H9 (cell line): ENCODE measurements around the gene TMEM120B. TPM values are rescaled to one million over a fixed set of nuclear protein-coding genes. Genes with fewer than 3 reads are reported as not detected.

Source experiments
- DNase-seq: peaks from one replicate; pipeline ENCODE4 v3.0.0-alpha.2; 2017
- H2AFZ ChIP-seq: one replicate; pipeline ENCODE4 v1.6.1; 2013; ENCODE audit warnings: mild to moderate bottlenecking, low read length, control low read depth, moderate library complexity
- H2AK5ac ChIP-seq: 2 replicates; pipeline ENCODE4 v1.6.1; 2013; ENCODE audit warnings: low read length, control low read depth, mixed read lengths; ENCODE audit not compliant: insufficient read length
- H2BK120ac ChIP-seq: one replicate; pipeline ENCODE4 v1.6.1; 2013; ENCODE audit warnings: low read depth, mild to moderate bottlenecking, low read length, control low read depth, inconsistent platforms; ENCODE audit not compliant: poor library complexity, severe bottlenecking
- H2BK12ac ChIP-seq: 2 replicates; pipeline ENCODE4 v1.6.1; 2013; ENCODE audit warnings: low read length, control low read depth, mixed read lengths, low read depth; ENCODE audit not compliant: insufficient read length
- H2BK15ac ChIP-seq: 2 replicates; pipeline ENCODE4 v1.6.1; 2013; ENCODE audit warnings: low read depth, low read length, control low read depth
- H2BK20ac ChIP-seq: one replicate; pipeline ENCODE4 v1.6.1; 2013; ENCODE audit warnings: low read depth, mild to moderate bottlenecking, low read length, control low read depth, inconsistent platforms; ENCODE audit not compliant: poor library complexity, severe bottlenecking
- H2BK5ac ChIP-seq: 2 replicates; pipeline ENCODE4 v1.6.1; 2013; ENCODE audit warnings: low read length, control low read depth, mixed read lengths; ENCODE audit not compliant: insufficient read length
- H3K14ac ChIP-seq: 2 replicates; pipeline ENCODE4 v1.6.1; 2013; ENCODE audit warnings: low read length, control low read depth; ENCODE audit not compliant: insufficient read depth
- H3K18ac ChIP-seq: 2 replicates; pipeline ENCODE4 v1.6.1; 2013; ENCODE audit warnings: low read depth, mild to moderate bottlenecking, mixed read lengths, low read length, control low read depth; ENCODE audit not compliant: insufficient read length
- H3K23ac ChIP-seq: 2 replicates; pipeline ENCODE4 v1.6.1; 2013; ENCODE audit warnings: low read length, control low read depth, mixed read lengths, low read depth; ENCODE audit not compliant: insufficient read length
- H3K23me2 ChIP-seq: 2 replicates; pipeline ENCODE4 v1.6.1; 2013; ENCODE audit warnings: low read depth, mild to moderate bottlenecking, mixed read lengths, low read length, control low read depth; ENCODE audit not compliant: insufficient read length, poor library complexity, severe bottlenecking
- H3K27ac ChIP-seq: 2 replicates; pipeline ENCODE4 v1.5.1; 2013; ENCODE audit warnings: low read length, control low read depth, mixed read lengths, low read depth; ENCODE audit not compliant: insufficient read length
- H3K27me3 ChIP-seq: 2 replicates; pipeline ENCODE4 v1.6.1; 2013; ENCODE audit warnings: low read length, control low read depth, inconsistent platforms; ENCODE audit not compliant: insufficient read depth
- H3K4ac ChIP-seq: 2 replicates; pipeline ENCODE4 v1.6.1; 2013; ENCODE audit warnings: low read depth, mild to moderate bottlenecking, control low read depth, inconsistent platforms, low read length, moderate library complexity
- H3K4me1 ChIP-seq: 2 replicates; pipeline ENCODE4 v1.6.1; 2013; ENCODE audit warnings: low read length, control low read depth, inconsistent platforms; ENCODE audit not compliant: insufficient read depth
- H3K4me2 ChIP-seq: 2 replicates; pipeline ENCODE4 v1.6.1; 2013; ENCODE audit warnings: low read length, control low read depth, mixed read lengths; ENCODE audit not compliant: insufficient read length, insufficient read depth
- H3K56ac ChIP-seq: 2 replicates; pipeline ENCODE4 v1.6.1; 2013; ENCODE audit warnings: low read depth, mild to moderate bottlenecking, mixed read lengths, low read length, control low read depth; ENCODE audit not compliant: insufficient read length
- H3K79me1 ChIP-seq: 2 replicates; pipeline ENCODE4 v1.6.1; 2013; ENCODE audit warnings: low read depth, mild to moderate bottlenecking, moderate library complexity, low read length, control low read depth, inconsistent platforms; ENCODE audit not compliant: insufficient read depth, poor library complexity, severe bottlenecking
- H3K79me2 ChIP-seq: 2 replicates; pipeline ENCODE4 v1.6.1; 2013; ENCODE audit warnings: low read length, control low read depth, inconsistent platforms; ENCODE audit not compliant: insufficient read depth
- H3K9ac ChIP-seq: 2 replicates; pipeline ENCODE4 v1.6.1; 2013; ENCODE audit warnings: low read length, control low read depth, mixed read lengths; ENCODE audit not compliant: insufficient read length; ENCODE audit errors: extremely low read depth
- H3K9me3 ChIP-seq: one replicate; pipeline ENCODE4 v1.6.1; 2013; ENCODE audit warnings: low read depth, low read length, inconsistent platforms; ENCODE audit not compliant: control insufficient read depth
- H3T11ph ChIP-seq: one replicate; pipeline ENCODE4 v1.6.1; 2013; ENCODE audit warnings: mild to moderate bottlenecking, low read length, control low read depth, inconsistent platforms
- H4K20me1 ChIP-seq: one replicate; pipeline ENCODE4 v1.6.1; 2013; ENCODE audit not compliant: control insufficient read depth, insufficient read length, insufficient read depth
- H4K5ac ChIP-seq: 2 replicates; pipeline ENCODE4 v1.6.1; 2013; ENCODE audit warnings: low read depth, mild to moderate bottlenecking, mixed read lengths, low read length, control low read depth; ENCODE audit not compliant: insufficient read length
- H4K8ac ChIP-seq: replicated peaks from 2 replicates; pipeline ENCODE4 v1.6.1; 2013; ENCODE audit warnings: low read length, control low read depth, mixed read lengths, low read depth; ENCODE audit not compliant: insufficient read length
- H4K91ac ChIP-seq: 2 replicates; pipeline ENCODE4 v1.6.1; 2013; ENCODE audit warnings: low read depth, mild to moderate bottlenecking, moderate library complexity, mixed read lengths, low read length, control low read depth; ENCODE audit not compliant: insufficient read length
- H3K27ac Mint-ChIP-seq, 3 experiments: 2 replicates in 2 of 3; 3 replicates in 1 of 3; pipeline ENCODE4 v1.8.0; 2020 to 2021; ENCODE audit warnings: mixed read lengths in 3 of 3, mild to moderate bottlenecking in 1 of 3, moderate library complexity in 1 of 3
- H3K27me3 Mint-ChIP-seq: 2 replicates; pipeline ENCODE4 v1.8.0; 2021; ENCODE audit warnings: low read depth, mild to moderate bottlenecking, moderate library complexity, mixed read lengths
- H3K36me3 Mint-ChIP-seq, 3 experiments: 2 replicates in 2 of 3; 3 replicates in 1 of 3; pipeline ENCODE4 v1.8.0; 2020 to 2021; ENCODE audit warnings: low read depth in 3 of 3, mixed read lengths in 3 of 3; ENCODE audit not compliant: insufficient read depth in 1 of 3
- H3K4me1 Mint-ChIP-seq, 2 experiments: 2 replicates each; pipeline ENCODE4 v1.8.0; 2020; ENCODE audit warnings: mixed read lengths in 2 of 2
- H3K4me3 Mint-ChIP-seq, 2 experiments: 2 replicates in 1 of 2; 3 replicates in 1 of 2; pipeline ENCODE4 v1.8.0; 2020 to 2021; ENCODE audit warnings: mild to moderate bottlenecking in 2 of 2, mixed read lengths in 2 of 2, moderate library complexity in 1 of 2
- H3K9me3 Mint-ChIP-seq, 2 experiments: 2 replicates in 1 of 2; 3 replicates in 1 of 2; pipeline ENCODE4 v1.8.0; 2020; ENCODE audit warnings: mild to moderate bottlenecking in 2 of 2, mixed read lengths in 2 of 2, moderate library complexity in 1 of 2
- WGBS: extraction: QIAGEN DNeasy Blood & Tissue Kit; methylation state at CpG from one replicate; pipeline ENCODE4 v1.1.7; 2013; ENCODE audit warnings: missing lambda C conversion rate, low lambda C conversion rate, mixed read lengths; ENCODE audit not compliant: insufficient read length; ENCODE audit errors: extremely low coverage; 5-methylcytosine and 5-hydroxymethylcytosine counted together
- total RNA-seq: library from RNA; stranded (reverse); gene quantifications from 2 replicates; pipeline ENCODE4 v1.2.1, GENCODE V29; 2021
- TF ChIP-seq, protein P1 (sequence below): fragments of 200-600 bp; sonication (generic); conservative IDR thresholded peaks from 3 replicates; pipeline ENCODE4 v1.8.0; 2021; ENCODE audit warnings: antibody characterized with exemption, mild to moderate bottlenecking

Gene TMEM120B
- total RNA-seq, 1 experiment from 2014 or later: 25.8 TPM

- no peak overlapping the region for H3T11ph ChIP-seq
- H2AK5ac ChIP-seq: no peak overlapping the region
- WGBS: no CpG with 5 or more reads among the region's 8 CpGs
- no peak overlapping the region for H2BK12ac ChIP-seq
- peaks cover 14 to 50% (median 39%) of the 10 kb centered on the region in 3 experiments for H3K36me3 Mint-ChIP-seq
- no peak overlapping the region for H2BK15ac ChIP-seq
- no peak overlapping the region for H3K4ac ChIP-seq
- no peak overlapping the region for H3K56ac ChIP-seq
- H3K4me1 Mint-ChIP-seq: peaks cover 32 to 42% of the 10 kb centered on the region in 2 experiments
- TF ChIP-seq, protein P1, sequence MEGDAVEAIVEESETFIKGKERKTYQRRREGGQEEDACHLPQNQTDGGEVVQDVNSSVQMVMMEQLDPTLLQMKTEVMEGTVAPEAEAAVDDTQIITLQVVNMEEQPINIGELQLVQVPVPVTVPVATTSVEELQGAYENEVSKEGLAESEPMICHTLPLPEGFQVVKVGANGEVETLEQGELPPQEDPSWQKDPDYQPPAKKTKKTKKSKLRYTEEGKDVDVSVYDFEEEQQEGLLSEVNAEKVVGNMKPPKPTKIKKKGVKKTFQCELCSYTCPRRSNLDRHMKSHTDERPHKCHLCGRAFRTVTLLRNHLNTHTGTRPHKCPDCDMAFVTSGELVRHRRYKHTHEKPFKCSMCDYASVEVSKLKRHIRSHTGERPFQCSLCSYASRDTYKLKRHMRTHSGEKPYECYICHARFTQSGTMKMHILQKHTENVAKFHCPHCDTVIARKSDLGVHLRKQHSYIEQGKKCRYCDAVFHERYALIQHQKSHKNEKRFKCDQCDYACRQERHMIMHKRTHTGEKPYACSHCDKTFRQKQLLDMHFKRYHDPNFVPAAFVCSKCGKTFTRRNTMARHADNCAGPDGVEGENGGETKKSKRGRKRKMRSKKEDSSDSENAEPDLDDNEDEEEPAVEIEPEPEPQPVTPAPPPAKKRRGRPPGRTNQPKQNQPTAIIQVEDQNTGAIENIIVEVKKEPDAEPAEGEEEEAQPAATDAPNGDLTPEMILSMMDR: no peak
- H3K4me1 ChIP-seq: peaks cover 2% of the 10 kb centered on the region; the same call in 1 of the 2 replicates
- no peak overlapping the region for H3K4me2 ChIP-seq
- no peak overlapping the region for H2BK5ac ChIP-seq
- H2BK120ac ChIP-seq: no peak overlapping the region
- H3K27ac ChIP-seq: no peak overlapping the region
- no peak overlapping the region for H4K8ac ChIP-seq
- H3K23me2 ChIP-seq: peaks cover 9% of the 10 kb centered on the region
- no peaks in the 10 kb centered on the region for H3K27me3 Mint-ChIP-seq
- H3K9ac ChIP-seq: no peak overlapping the region
- H4K5ac ChIP-seq: no peak overlapping the region
- DNase-seq: no peak
- H2BK20ac ChIP-seq: no peak overlapping the region
- H3K27me3 ChIP-seq: no peaks in the 10 kb centered on the region
- H2AFZ ChIP-seq: no peak overlapping the region
- peaks cover 2% of the 10 kb centered on the region for H3K79me1 ChIP-seq
- no peak overlapping the region for H3K4me3 Mint-ChIP-seq
- H4K20me1 ChIP-seq: no peaks in the 10 kb centered on the region
- H3K27ac Mint-ChIP-seq: peak overlapping the region in 1 of 3 experiments; percentile 40; a peak in 2 of 7 replicates
- H3K23ac ChIP-seq: no peak overlapping the region
- no peak overlapping the region for H3K18ac ChIP-seq
- H3K9me3 ChIP-seq: no peaks in the 10 kb centered on the region
- H4K91ac ChIP-seq: no peak overlapping the region
- no peaks in the 10 kb centered on the region for H3K79me2 ChIP-seq
- H3K14ac ChIP-seq: no peak overlapping the region
- no peaks in the 10 kb centered on the region; a peak in 1 of 5 replicates for H3K9me3 Mint-ChIP-seq
Observed at GRCh38 chr12:121808623-121809022, 96.1 kb downstream of the TMEM120B start.
